Hepatocyte (in vitro differentiated cells): ENCODE data around the gene TYROBP. TPM values are rescaled to one million over a fixed set of nuclear protein-coding genes. Genes with fewer than 3 reads are reported as not detected.
"Not testable (repeated sequence)": the region's sequence is repeated elsewhere in the genome, so short reads cannot be mapped to it uniquely, and the experiment has no call there.

ENCODE experiments used
- DNase-seq: peaks from one replicate; pipeline ENCODE4 v3.0.0-alpha.2; 2016; ENCODE audit warnings: low spot score
- H2AFZ ChIP-seq: fragments of 200-600 bp; sonication (generic); 2 replicates; pipeline ENCODE4 v1.6.0; 2016; ENCODE audit warnings: antibody characterized with exemption, mild to moderate bottlenecking
- H3K27ac ChIP-seq: fragments of 200-600 bp; sonication (generic); 2 replicates; pipeline ENCODE4 v1.5.1; 2016; ENCODE audit warnings: mild to moderate bottlenecking
- H3K27me3 ChIP-seq: fragments of 200-600 bp; sonication (generic); 2 replicates; pipeline ENCODE4 v1.6.1; 2016
- H3K36me3 ChIP-seq: fragments of 200-600 bp; sonication (generic); replicated peaks from 2 replicates; pipeline ENCODE4 v1.5.1; 2016; ENCODE audit warnings: low read depth; ENCODE audit not compliant: insufficient read depth
- H3K4me1 ChIP-seq: fragments of 200-600 bp; sonication (generic); 2 replicates; pipeline ENCODE4 v1.5.1; 2016; ENCODE audit warnings: mild to moderate bottlenecking, moderate library complexity; ENCODE audit not compliant: insufficient read depth
- H3K4me2 ChIP-seq: fragments of 200-600 bp; sonication (generic); 2 replicates; pipeline ENCODE4 v1.6.0; 2016
- H3K4me3 ChIP-seq: fragments of 200-600 bp; sonication (generic); 2 replicates; pipeline ENCODE4 v1.5.1; 2016; ENCODE audit warnings: mild to moderate bottlenecking
- H3K79me2 ChIP-seq: fragments of 200-600 bp; sonication (generic); 2 replicates; pipeline ENCODE4 v1.6.0; 2017; ENCODE audit warnings: mild to moderate bottlenecking
- H3K9me2 ChIP-seq: fragments of 200-600 bp; sonication (generic); replicated peaks from 2 replicates; pipeline ENCODE4 v1.6.0; 2017; ENCODE audit warnings: mild to moderate bottlenecking; ENCODE audit not compliant: insufficient read depth
- H3K9me3 ChIP-seq: fragments of 200-600 bp; sonication (generic); 2 replicates; pipeline ENCODE4 v1.5.1; 2016; ENCODE audit warnings: low read depth, mild to moderate bottlenecking
- H4K20me1 ChIP-seq: fragments of 200-600 bp; sonication (generic); 2 replicates; pipeline ENCODE4 v1.6.0; 2016; ENCODE audit warnings: mild to moderate bottlenecking; ENCODE audit not compliant: insufficient read depth, poor library complexity, severe bottlenecking
- EZH2 ChIP-seq: fragments of 200-600 bp; sonication (generic); IDR thresholded peaks from 2 replicates; pipeline ENCODE4 v1.6.1; 2016; ENCODE audit warnings: antibody characterized with exemption, mild to moderate bottlenecking, borderline replicate concordance
- EZH2phosphoT487 ChIP-seq: fragments of 200-600 bp; sonication (generic); IDR thresholded peaks from one replicate; pipeline ENCODE4 v1.6.1; 2018; ENCODE audit warnings: antibody characterized with exemption, mild to moderate bottlenecking, low read depth, moderate library complexity; ENCODE audit not compliant: unreplicated experiment, severe bottlenecking
- WGBS: methylation state at CpG from one replicate; pipeline ENCODE4 v1.1.6; 2016; ENCODE audit warnings: low lambda C conversion rate; ENCODE audit errors: missing lambda C conversion rate; 5-methylcytosine and 5-hydroxymethylcytosine counted together
- polyA plus RNA-seq: library from polyadenylated mRNA; unstranded; fragments of >200 nt; fragmentation: Nextera tagmentation; extraction: Ambion mirVana; gene quantifications from 2 replicates; pipeline ENCODE4 v1.2.1, GENCODE V29; 2016
- total RNA-seq: library from RNA; depleted of rRNA; stranded (reverse); fragments of >200 nt; gene quantifications from 2 replicates; pipeline ENCODE4 v1.2.3, GENCODE V29; 2014
- TF ChIP-seq, protein P1 (sequence below): fragments of 200-600 bp; sonication (generic); IDR thresholded peaks from 2 replicates; pipeline ENCODE4 v1.5.1; 2016; ENCODE audit warnings: antibody characterized with exemption, mild to moderate bottlenecking; ENCODE audit not compliant: poor library complexity

TYROBP gene
- total and polyA plus RNA-seq, 2 experiments from 2014 or later: 4.9 to 5.9 TPM

DNA sequence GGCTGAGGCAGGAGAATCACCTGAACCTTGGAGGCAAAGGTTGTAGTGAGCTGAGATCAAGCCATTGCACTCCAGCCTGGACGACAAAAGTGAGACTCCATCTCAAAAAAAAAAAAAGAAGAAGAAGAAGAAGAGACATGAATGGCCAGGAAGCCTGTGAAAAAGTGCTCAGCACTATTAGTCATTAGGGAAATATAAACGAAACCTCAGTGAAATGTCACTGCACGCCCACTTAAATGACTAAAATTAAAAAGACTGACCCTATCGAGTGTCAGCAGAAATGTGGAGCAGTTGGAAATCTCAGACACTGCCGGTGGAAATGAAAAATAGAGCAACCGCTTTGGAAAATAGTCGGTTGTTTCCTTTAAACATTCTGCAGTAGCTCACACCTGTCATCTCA, 5.5 kb upstream of the TYROBP start:
- H4K20me1 ChIP-seq: no peaks in the 10 kb centered on the region
- no peaks in the 10 kb centered on the region for H3K9me3 ChIP-seq
- H3K27ac ChIP-seq: no peak overlapping the region
- H3K4me1 ChIP-seq: no peaks in the 10 kb centered on the region
- DNase-seq: no peak
- H3K27me3 ChIP-seq: no peaks in the 10 kb centered on the region
- H3K36me3 ChIP-seq: no peaks in the 10 kb centered on the region
- H2AFZ ChIP-seq: no peak overlapping the region
- WGBS: 82% methylated on average over 7 of the region's 7 CpGs
- no peak overlapping the region for H3K4me2 ChIP-seq
- H3K79me2 ChIP-seq: no peaks in the 10 kb centered on the region
- H3K9me2 ChIP-seq: no peaks in the 10 kb centered on the region
- TF ChIP-seq, protein P1, sequence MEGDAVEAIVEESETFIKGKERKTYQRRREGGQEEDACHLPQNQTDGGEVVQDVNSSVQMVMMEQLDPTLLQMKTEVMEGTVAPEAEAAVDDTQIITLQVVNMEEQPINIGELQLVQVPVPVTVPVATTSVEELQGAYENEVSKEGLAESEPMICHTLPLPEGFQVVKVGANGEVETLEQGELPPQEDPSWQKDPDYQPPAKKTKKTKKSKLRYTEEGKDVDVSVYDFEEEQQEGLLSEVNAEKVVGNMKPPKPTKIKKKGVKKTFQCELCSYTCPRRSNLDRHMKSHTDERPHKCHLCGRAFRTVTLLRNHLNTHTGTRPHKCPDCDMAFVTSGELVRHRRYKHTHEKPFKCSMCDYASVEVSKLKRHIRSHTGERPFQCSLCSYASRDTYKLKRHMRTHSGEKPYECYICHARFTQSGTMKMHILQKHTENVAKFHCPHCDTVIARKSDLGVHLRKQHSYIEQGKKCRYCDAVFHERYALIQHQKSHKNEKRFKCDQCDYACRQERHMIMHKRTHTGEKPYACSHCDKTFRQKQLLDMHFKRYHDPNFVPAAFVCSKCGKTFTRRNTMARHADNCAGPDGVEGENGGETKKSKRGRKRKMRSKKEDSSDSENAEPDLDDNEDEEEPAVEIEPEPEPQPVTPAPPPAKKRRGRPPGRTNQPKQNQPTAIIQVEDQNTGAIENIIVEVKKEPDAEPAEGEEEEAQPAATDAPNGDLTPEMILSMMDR: no peak
- TF ChIP-seq EZH2 (no peak), EZH2phosphoT487 (no peak)
- H3K4me3 ChIP-seq: no peak overlapping the region

DNA sequence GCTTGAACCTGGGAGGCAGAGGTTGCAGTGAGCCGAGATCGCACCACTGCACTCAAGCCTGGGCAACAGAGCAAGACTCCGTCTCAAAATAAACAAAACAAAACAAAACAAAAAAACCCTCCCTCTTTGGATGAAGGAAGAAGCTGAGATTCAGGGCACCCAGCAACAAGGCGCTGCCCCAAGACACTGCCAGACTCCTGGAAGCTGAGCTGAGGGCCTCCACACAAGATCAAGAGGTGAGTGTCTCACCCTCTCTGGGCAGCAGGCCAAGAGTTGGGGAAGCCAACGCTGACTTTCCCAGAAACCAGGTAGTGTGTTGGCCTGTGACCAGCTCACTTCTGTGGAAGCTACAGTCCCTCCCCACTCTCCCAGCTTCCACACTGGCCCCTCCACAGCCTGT, 3.7 kb upstream of the TYROBP start:
- H4K20me1 ChIP-seq: no peaks in the 10 kb centered on the region
- no peaks in the 10 kb centered on the region for H3K4me1 ChIP-seq
- no peaks in the 10 kb centered on the region for H3K36me3 ChIP-seq
- H3K4me2 ChIP-seq: no peak overlapping the region
- DNase-seq: no peak
- no peaks in the 10 kb centered on the region for H3K79me2 ChIP-seq
- H3K9me3 ChIP-seq: no peaks in the 10 kb centered on the region
- H3K27ac ChIP-seq: no peak overlapping the region
- 84% methylated on average over 5 of the region's 5 CpGs for WGBS
- TF ChIP-seq, protein P1: no peak
- TF ChIP-seq EZH2: no peak
- no peak for TF ChIP-seq EZH2phosphoT487
- H3K9me2 ChIP-seq: no peaks in the 10 kb centered on the region
- no peaks in the 10 kb centered on the region for H3K27me3 ChIP-seq
- no peak overlapping the region for H3K4me3 ChIP-seq
- no peak overlapping the region for H2AFZ ChIP-seq

DNA sequence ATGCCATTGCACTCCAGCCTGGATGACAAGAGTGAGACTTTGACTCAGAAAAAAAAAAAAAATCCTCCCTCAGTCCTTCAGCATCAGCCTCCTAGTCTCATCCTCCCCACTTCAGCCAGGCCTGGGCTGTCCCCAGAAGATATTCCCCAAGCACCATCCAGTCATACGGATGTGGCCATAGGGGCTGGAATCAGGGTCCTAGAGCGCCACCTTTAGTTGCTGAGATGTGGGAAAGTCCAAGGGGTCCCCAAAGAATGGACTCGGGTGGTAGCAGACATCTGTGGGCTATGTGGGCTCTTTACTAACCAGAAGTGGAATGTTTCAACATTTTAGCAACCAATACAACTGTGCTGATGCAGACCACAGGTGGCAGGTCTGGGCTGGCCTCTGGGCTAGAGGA, 3.1 kb upstream of the TYROBP start:
- no peak for TF ChIP-seq EZH2phosphoT487
- TF ChIP-seq, protein P1: no peak
- TF ChIP-seq EZH2: no peak
- Histone ChIP-seq H3K27me3 (no peaks in the 10 kb centered on the region), H3K27ac (no peak overlapping the region), H3K4me2 (no peak overlapping the region), H2AFZ (no peak overlapping the region), H3K79me2 (no peaks in the 10 kb centered on the region), H3K4me3 (no peak overlapping the region), H4K20me1 (no peaks in the 10 kb centered on the region), H3K4me1 (no peaks in the 10 kb centered on the region), H3K9me2 (no peaks in the 10 kb centered on the region), H3K9me3 (no peaks in the 10 kb centered on the region), H3K36me3 (no peaks in the 10 kb centered on the region)
- DNase-seq: no peak
- WGBS: 50% methylated on average over 3 of the region's 3 CpGs

DNA sequence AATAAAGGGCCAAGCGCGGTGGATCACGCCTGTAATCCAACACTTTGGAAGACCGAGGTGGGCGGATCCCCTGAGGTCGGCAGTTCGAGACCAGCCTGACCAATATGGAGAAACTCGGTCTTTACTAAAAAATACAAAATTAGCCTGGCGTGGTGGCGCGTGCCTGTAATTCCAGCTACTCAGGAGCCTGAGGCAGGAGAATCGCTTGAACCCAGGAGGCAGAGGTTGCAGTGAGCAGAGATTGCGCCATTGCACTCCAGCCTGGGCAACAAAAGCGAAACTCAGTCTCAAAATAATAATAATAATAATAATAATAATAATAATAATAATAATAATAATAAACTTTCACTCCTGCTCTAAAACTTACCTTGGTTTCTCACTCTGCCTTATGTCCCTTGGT, 2.3 kb upstream of the TYROBP start:
- not testable (repeated sequence) for DNase-seq, H3K36me3 ChIP-seq, H3K27ac ChIP-seq, H4K20me1 ChIP-seq, H2AFZ ChIP-seq, H3K4me1 ChIP-seq, H3K4me3 ChIP-seq, H3K79me2 ChIP-seq, H3K4me2 ChIP-seq, H3K27me3 ChIP-seq, H3K9me3 ChIP-seq, H3K9me2 ChIP-seq
- 93% methylated on average over 14 of the region's 14 CpGs for WGBS
